Measurements from ENCODE around the gene NR1H4.

- no peak for TF ChIP-seq CTCF (IDR thresholded peaks at IDR 0.05; ENCODE audit: insufficient read depth, low read depth, low read length)
- no peak for TF ChIP-seq EZH2 (IDR thresholded peaks at IDR 0.05; ENCODE audit: insufficient read depth, low read length)
Measured at GRCh38 chr12:100494538-100494937, 20.9 kb downstream of the NR1H4 start.

All from astrocyte (in vitro differentiated cells and primary cell).